HTR-8/SVneo (cell line): ENCODE data around the gene KCNIP4.

ENCODE experiments used
- DNase-seq: peaks from one replicate; pipeline ENCODE4 v3.0.0; 2011; ENCODE audit warnings: low spot score, mixed read lengths; ENCODE audit not compliant: insufficient read length
- FAIRE-seq: peaks from 2 replicates; lab custom pipeline; 2011; peaks lifted over from hg19 to GRCh38; lab: Jason Lieb, UNC

KCNIP4 gene

DNA sequence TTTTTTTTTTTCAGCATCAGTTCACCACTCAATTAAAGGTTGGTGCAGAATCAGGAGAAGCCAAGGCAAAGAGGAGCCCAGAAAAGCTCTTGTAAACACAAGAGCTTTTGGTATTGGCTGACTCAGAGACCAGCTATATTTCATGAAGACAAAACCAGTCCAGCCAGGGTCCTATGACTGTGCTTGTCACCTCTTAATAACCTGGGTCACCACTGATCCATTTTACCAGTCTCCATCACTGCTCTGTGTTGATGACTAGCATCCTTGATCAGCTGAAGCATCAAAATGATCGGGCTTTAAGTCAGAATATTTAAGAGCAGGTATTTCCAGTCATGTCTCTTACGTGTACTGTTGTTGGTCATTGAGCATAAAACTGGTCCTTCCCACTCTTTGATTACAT lies 1010.4 kb downstream of the KCNIP4 start:
- FAIRE-seq (no peak), DNase-seq (no peak)

DNA sequence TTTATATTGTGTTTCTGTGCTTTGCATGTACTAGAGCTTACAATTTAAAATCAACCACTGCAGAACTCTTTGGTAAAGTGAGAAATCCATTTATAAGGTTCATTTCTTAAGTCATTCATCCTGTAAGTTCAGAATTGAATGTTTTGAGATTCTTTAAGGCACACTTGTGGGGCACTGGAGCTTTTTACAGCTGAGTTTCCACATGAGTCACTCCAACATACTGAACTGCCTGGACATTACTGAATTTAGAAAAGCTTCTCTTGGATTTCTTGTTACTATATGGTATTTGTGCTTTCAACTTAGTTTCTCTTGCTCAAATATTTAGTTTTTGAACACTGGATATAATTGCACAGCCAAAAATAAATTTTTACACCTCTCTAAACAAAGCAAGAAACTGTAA lies 1022.0 kb downstream of the KCNIP4 start:
- FAIRE-seq (no peak), DNase-seq (no peak)

DNA sequence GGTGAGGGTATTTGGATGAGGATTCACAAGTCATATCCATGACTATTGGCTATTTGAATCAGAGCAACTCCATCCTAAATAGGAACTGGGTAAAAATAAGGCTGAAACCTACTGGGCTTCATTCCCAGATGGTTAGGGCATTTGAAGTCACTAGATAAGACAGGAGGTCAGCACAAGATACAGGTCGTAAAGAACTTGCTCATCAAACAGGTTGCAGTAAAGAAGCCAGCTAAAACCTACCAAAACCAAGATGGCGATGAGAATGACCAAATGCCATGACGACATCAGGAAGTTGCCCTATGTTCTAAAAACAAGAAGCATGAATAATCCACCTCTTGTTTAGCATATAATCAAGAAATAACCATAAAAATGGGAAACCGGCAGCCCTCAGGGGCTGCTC lies 1023.4 kb downstream of the KCNIP4 start:
- FAIRE-seq, result no peak

DNA sequence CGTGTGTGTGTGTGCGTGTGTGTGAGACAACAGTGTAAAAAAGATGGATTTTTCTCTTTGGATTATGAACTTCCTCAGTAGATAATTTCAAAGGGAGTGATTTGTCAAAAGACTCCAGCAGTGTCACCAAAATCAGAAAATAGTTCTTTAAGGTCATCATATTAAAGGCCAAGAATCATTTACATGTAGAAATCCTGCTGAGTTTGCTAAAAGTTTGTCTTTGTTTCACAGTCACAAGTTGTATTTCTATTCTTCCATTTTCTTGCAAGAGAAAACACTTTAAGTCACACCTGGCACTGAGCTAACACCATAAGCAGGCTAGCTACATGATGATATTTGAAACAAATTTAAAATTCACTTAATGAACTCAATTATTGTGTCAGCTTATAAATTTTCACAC lies 1025.6 kb downstream of the KCNIP4 start:
- FAIRE-seq, result no peak

More for the DNA sequence above, 1023.4 kb downstream of the KCNIP4 start:
- DNase-seq, result no peak

DNA sequence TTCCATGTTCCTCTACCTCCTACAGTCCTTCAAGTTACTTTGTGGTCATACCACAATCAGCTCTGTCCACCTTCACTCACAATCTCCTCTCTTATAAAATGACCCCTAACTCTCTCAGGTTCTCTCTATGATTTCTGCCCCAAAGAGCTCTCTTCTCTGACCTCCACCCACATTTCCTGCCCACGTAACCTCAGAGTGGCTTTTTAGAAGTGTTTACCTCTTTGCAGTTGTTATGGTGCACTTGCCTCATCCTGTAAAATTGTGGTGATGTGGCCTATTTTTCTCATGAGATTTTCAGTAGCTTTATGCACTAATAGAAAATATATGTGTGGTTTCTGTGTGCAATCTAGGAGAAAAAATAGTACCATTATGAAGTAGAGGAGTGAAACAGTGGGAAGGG lies 1032.5 kb downstream of the KCNIP4 start:
- FAIRE-seq, result no peak

More for the DNA sequence above, 1025.6 kb downstream of the KCNIP4 start:
- no peak for DNase-seq

DNA sequence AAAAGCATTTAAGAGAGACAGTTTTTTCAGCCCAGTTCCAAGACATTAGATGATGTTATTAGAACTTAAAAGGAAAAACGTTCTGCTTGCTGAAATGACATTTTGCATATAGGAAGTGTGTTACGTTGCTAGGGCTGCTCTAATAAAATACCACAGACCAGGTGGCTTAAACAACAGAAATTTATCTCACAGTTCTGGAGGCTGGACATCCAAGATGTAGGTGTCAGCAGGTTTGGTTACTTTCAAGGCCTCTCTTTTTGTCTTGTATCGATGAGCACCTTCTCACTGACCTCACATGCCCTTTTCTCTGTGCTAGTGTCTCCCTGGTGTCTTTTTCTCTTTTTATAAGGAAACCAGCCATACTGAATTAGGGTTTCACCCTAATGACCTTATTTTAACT lies 1043.6 kb downstream of the KCNIP4 start:
- FAIRE-seq, result no peak
- DNase-seq, result no peak

More for the DNA sequence above, 1032.5 kb downstream of the KCNIP4 start:
- no peak for DNase-seq

DNA sequence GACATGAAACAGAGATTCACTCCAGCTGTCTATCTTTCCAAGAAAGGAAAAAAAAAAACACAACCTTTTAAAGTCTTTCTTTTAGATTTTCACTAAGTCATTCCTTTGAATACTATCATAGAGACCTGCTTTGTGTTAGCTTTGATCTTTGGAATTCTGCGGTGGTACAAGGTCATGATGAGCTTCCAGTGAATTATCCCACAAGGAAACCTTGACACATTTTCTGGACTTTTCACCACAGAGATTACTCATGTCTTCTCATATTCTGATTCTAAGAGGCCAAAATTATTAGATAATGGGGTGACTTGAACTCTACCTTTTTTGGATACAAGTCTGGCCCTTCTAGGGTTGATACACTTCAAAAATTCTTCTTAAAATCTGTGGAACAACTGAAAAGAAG lies 1046.7 kb downstream of the KCNIP4 start:
- FAIRE-seq (no peak), DNase-seq (no peak)

DNA sequence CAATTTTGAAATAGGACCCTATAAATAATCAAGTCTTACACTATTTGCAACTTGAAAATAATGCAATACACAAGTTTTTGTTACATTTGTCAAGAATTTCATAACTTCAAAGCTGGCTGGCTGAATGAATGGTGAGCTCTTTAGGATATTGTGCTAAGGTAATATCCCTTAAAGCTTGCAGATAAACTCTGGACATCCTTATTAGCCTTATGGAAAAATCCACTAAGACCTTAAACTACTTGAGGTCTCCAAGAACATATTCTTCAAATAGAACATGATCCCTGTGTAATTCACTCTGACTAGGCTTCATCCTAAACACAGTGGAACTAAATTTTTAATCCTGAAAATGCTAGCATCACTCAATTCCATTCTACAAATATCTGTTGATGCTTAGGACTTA lies 1049.0 kb downstream of the KCNIP4 start:
- DNase-seq (no peak), FAIRE-seq (no peak)

DNA sequence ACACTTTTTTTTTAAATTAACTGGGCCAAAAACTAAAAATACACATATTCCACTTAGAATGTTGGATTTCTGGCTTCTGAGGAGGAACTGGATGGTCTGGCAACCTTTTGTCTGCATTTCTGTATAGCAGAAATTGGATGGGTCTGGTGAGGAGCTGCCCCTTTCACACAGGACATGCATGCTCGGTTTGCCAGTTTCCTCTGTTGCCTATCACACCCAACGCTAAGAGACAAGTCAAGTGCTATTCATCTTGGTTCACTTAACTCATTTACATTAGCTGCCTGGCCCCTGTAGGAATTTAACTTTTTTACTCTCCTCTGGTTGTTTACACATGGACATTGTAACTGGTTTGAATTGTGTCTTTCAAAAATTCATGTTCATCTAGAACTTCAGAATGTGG lies 1052.6 kb downstream of the KCNIP4 start:
- FAIRE-seq (no peak), DNase-seq (no peak)

DNA sequence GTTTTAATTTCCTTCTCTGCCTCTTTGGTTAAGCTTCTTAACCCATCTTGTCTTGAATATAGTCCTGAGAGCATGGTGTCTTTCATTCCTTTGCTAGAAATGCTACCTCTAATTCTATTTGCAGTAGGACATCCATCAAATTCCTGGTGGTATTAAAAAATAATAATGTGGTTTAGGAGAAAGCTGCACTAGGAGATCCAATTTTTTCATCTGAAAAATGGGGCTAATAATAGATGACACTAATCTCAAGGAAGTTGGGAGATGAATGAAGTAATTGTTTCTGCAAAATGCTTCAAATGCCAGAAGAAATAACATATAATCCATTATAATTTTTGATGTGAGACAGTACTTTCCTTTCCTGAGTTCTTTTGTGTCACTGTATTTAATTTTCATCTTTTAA lies 1053.4 kb downstream of the KCNIP4 start:
- DNase-seq, result no peak
- FAIRE-seq, result no peak

DNA sequence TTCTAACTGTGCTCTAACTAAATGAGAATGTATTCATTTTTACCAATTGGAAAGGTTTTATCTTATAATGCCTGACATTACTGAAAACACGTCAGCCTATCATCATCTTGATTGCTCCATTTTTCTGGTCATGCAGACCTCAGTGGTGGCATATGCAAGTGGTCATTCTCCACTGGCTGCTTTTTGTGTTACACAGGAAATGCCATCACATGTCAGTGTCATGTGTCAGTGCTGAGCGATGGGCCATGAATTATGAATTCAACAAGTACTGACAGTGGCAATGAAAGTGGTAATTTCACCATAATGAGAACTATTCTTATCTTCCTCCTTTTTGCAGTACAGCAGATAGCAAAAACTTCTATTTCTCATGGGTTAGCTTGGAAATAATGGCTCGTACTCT lies 1057.8 kb downstream of the KCNIP4 start:
- no peak for FAIRE-seq
- no peak for DNase-seq

DNA sequence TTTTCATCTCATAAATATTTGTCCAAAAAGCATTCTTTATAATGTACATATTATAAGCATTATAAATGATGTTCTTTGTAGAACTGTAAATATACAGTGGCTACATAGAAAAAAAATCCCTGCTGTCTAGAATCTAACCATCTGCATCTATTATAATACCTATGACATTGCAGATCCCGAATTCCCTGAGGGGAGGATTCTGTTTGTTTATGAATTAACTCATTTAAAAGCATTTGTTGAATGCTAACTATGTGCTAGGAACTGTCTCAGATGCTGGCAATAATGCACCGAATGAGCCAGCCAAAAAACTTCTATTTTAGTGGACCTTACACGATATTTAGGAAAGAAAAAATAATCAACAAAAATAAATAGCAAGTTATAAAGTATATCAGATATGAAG lies 1058.7 kb downstream of the KCNIP4 start:
- FAIRE-seq, result no peak
- no peak for DNase-seq

DNA sequence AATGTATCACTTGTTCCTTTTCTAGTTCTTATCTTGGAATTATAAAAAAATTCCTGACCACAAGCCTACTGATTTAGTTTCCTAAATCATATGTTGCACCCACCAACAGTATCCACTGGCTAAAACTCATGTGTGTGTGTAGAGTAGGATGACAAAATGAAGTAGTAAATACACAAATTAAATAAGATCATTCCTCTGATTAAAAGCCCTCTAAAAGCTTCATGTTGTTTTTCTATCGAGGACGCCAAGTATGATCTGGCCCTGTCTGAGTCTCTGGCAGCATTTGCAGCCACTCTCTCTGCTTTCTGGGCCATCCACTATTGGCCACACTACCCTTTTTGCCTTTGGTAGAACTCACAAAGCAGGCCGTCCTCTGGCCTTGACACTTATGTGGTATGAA lies 1064.9 kb downstream of the KCNIP4 start:
- FAIRE-seq, result no peak
- no peak for DNase-seq

DNA sequence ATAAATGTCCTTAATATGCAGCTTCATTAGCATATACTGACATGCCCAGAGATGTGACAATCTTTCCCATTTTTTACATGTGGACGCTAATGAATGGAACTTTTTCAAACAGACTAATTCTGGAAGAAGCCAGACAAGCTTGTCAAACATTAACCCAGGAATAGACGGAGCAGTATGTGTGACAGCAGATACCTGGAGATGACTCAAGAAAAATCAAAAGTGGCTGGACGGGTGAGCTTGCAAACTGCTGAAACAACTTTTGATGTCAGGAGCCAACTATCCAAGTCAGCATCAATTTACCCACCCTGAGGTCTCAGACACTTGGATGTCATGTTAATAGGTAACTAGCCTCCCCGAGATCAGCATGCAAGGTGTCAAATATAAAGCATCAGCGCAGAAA lies 1065.3 kb downstream of the KCNIP4 start:
- no peak for FAIRE-seq
- DNase-seq, result no peak

DNA sequence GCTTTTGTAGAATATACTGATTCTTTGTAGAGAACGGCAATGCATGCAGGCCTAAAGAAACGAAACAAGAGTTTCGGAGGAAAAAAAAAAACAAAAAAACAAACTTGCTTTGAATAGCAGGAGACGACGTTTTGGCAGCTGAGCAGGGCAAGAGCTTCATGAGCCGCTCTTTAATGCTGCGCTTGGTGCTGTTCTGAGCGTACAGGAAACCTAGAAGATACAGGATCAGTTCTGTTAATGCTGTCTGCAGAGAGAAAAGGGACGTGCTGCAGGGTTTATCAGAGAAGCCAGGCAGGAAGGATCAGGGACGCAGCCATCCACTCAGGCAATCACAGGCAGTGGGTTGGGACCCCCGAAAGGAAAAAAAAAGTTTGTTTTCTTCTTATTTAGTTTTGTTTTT lies 1066.1 kb downstream of the KCNIP4 start:
- FAIRE-seq (no peak), DNase-seq (no peak)

DNA sequence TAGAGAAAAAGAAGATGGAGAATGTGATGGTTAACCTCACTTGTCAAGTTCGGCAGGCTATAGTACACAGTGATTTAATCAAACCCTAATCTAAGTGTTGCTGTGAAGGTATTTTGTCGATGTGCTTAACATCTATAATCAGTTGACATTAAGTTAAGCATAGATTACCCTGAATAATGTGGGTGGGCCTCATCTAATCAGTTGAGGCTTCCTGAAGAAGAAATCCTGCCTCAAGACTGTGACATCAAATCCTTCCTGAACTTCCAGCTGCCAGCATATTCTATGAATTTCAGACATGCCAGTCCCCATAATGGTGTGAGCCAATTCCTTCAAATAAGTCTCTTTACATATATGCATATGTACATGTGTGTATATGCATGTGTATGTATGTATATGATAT lies 1066.9 kb downstream of the KCNIP4 start:
- no peak for DNase-seq
- FAIRE-seq, result no peak

DNA sequence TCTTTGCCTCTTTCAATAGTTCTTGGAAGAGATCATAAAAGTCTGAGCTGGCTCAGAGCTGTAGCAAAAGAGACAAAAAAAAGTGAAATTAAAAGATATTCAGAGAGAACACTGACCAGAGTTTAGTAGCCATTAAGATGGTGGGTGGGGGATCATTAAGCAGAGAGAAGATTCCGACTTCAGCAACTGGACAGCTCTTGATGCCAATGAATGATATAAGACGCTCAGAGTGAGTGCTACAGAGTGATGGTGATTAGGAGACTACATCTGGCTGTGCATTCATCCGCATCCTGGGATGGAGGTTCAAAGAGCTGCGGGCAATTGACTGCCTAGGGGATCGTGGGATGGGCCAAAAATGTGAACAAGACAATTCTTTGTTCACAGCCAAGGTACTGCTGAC lies 1069.8 kb downstream of the KCNIP4 start:
- DNase-seq (no peak), FAIRE-seq (no peak)

DNA sequence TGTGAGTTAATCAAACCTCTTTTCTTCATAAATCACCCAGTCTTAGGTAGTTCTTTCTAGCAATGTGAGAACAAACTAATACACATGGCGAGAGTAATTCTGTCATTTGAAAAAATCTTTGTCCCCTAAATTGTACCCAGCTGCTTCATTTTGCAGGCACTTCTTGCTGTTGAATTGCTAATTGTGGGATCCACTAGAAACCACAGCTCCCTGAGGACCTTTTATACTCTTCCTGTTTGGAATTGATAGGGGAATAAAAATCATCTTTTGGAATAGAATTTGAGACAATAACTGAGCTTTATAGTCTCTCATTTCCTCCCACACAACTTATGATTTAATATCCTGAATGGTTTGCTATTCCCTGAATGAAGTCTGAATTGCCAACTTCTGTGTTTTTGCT lies 1078.1 kb downstream of the KCNIP4 start:
- FAIRE-seq (no peak), DNase-seq (no peak)

DNA sequence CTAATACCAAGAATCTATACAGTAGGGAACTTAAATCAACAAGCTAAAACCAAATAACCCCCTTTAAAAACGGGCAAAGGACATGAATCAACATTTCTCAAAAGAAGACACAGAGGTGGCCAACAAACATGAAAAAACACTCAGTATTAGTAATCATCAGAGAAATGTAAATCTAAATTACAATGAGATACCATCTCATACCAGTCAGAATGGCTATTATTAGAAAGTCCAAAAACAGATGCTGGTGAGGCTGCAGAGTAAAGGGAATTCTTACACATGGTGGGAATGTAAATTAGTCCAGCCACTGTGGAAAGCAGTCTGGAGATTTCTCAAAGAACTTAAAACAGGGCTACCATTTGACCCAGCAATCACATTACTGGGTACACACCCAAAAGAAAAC lies 1080.5 kb downstream of the KCNIP4 start:
- DNase-seq (no peak), FAIRE-seq (no peak)

DNA sequence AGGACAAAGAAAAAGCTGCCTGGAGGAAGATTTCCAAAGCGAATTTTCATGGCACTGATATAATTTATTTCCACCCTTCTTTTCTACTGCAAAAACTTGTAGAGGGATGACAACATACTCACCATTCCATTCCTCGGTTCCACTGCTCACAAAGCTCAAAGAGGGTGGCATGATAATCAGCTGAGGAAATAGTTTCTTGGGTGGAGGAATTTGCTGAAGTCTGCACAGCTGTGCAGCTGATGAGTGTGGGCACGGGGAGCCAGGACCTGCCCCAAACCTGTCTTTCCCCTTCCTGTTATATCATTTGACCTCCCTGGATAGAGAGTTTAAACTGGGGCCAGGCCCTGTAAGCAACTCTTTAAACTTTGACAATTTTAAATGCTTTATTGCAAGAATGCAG lies 1087.7 kb downstream of the KCNIP4 start:
- FAIRE-seq, result no peak

DNA sequence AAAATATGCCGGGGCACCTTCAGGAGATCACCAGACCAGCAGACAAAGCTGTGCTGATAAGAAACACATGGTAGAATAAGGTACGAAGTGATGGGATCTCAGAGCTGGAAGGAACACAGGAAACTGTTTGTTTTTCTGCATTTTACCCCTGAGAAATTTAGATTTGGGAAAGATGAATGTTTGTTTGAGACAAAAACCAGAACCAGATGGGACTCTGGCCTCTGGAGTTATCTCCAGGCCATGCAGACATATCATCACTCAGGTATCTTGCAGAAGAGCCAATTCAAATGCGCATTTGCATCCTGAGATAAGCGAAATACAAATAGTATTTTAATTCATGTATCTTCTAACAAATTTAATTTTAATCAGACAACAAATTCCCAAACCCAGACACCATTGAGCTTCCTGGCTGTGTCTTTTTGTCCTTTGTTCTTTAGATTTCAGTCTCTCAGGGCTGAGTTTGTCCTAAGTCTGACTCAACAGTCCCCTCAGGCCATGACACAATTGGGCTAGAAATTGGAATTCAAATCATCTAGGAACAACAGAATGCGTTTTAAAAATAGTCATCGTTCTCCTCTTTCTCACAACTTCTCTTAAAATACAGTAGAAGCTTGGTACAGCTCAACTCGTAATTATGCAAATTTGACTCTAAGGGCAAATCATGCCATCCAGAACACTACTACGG lies 1089.3 kb downstream of the KCNIP4 start:
- FAIRE-seq, result no peak

More for the DNA sequence above, 1087.7 kb downstream of the KCNIP4 start:
- no peak for DNase-seq

DNA sequence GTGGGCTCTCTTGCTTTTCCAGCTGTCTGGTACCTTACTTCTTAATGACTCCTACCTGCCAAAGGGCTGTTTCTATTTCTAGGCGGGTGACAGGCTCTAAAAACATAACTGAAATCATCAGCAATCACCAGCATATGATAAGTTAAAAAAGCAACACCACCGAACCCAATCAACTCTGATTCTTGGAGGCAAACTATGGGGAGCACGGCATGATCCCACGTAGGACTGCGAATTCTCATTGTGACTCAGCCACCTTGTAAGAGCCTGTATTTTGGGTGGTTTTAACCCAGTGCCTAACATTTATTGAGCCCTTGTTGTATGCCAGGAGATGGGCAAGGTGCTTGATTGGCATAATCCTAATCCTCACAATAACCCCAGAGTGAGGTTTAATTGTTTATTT lies 1091.5 kb downstream of the KCNIP4 start:
- FAIRE-seq (no peak), DNase-seq (no peak)

More for the DNA sequence above, 1089.3 kb downstream of the KCNIP4 start:
- DNase-seq, result no peak
